Measurements from ENCODE around the gene FOXN3. TPM values are rescaled to one million over a fixed set of nuclear protein-coding genes. Genes with fewer than 3 reads are reported as not detected.

Gene FOXN3
- total RNA-seq, 2 experiments from 2014 or later = 124 to 127 TPM

DNA sequence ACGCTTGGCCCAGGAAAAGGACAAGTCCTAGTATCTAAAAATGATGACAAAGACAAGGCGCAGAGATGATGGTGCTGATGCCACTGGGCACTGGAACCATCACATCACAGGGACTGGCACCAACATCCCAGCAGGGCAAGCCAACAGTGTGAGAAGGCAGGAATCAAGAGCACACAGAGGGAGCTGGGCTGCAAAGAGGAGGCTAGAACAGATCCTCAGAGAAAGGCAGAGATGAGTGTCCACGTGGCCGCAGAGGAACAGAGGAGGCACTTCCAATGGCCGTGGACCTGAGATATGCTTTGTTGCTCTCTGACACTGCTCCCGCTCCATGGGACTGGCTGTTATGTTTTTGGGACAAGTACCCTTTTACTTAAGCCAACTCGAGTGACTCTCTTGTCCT lies 17.9 kb downstream of the FOXN3 start:
- H3K9me3 ChIP-seq (ENCODE audit: control insufficient read depth in 1 of 2, insufficient read depth in 1 of 2, low read length in 2 of 2) = no peaks in the 10 kb centered on the region
- CTCF ChIA-PET = no interaction called here
- H3K27me3 Mint-ChIP-seq = no peaks in the 10 kb centered on the region
- no peak overlapping the region for H3K27ac Mint-ChIP-seq
- H3K4me3 ChIP-seq (ENCODE audit: low read length) = no peak overlapping the region
- no peak for ATAC-seq (ENCODE audit: poor library complexity)
- POLR2A ChIA-PET = interaction anchor here (0.6 kb wide), 1 partner anchor 71 kb away, joined by 3 read pairs; no protein-coding TSS in a partner anchor
- no peaks in the 10 kb centered on the region for H3K36me3 ChIP-seq (ENCODE audit: insufficient read depth, low read length)
- H3K4me3 Mint-ChIP-seq = no peak overlapping the region
- H3K27me3 ChIP-seq (ENCODE audit: control insufficient read depth in 1 of 2, insufficient read depth in 2 of 2, low read length in 2 of 2) = no peaks in the 10 kb centered on the region
- intact Hi-C loops (cut with DNase I, micrococcal nuclease) = no loop called here
- TF ChIP-seq, protein P1, sequence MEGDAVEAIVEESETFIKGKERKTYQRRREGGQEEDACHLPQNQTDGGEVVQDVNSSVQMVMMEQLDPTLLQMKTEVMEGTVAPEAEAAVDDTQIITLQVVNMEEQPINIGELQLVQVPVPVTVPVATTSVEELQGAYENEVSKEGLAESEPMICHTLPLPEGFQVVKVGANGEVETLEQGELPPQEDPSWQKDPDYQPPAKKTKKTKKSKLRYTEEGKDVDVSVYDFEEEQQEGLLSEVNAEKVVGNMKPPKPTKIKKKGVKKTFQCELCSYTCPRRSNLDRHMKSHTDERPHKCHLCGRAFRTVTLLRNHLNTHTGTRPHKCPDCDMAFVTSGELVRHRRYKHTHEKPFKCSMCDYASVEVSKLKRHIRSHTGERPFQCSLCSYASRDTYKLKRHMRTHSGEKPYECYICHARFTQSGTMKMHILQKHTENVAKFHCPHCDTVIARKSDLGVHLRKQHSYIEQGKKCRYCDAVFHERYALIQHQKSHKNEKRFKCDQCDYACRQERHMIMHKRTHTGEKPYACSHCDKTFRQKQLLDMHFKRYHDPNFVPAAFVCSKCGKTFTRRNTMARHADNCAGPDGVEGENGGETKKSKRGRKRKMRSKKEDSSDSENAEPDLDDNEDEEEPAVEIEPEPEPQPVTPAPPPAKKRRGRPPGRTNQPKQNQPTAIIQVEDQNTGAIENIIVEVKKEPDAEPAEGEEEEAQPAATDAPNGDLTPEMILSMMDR (IDR thresholded peaks at IDR 0.05) = no peak
- H3K9me3 Mint-ChIP-seq = no peaks in the 10 kb centered on the region
- no peak for DNase-seq
- H3K36me3 Mint-ChIP-seq (ENCODE audit: low read depth) = peaks cover 54% of the 10 kb centered on the region
- peaks cover 87% of the 10 kb centered on the region for H3K4me1 Mint-ChIP-seq (ENCODE audit: low read depth)
- H3K27ac ChIP-seq (ENCODE audit: low read depth in 1 of 2, low read length in 2 of 2) = no peak overlapping the region
- peaks cover 22% of the 10 kb centered on the region for H3K4me1 ChIP-seq (ENCODE audit: insufficient read depth, low read length)

DNA sequence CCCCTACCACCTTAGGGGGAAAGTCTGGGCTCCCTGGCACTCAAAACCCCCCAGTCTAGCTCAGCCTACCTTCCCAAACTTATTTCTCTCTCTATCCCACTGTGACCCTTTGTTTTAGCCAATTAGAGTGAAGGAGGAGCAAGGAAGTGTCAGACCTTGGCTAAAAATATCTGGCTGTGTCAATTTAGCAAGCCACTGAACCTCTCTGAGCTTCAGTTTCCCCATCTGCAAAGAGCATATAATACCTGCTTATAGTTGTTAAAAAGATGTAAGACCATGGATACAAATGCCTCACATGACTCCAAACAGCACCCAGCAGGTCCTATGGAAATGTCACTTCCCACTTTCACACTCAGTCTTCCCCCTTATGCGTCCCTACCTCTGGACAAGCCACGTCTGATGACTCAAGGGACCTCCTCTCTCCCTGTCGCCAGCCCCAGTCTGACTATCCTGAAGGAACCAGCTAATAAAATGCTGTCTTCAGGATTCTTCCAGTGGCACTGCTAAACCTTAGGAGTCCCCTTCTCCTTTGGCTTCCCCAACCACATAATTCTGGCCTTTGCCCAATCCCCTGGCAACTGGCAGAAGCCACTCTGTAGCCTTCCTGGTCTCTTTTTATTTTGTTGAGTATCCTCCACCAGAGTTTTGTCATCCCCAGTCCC lies 19.3 kb downstream of the FOXN3 start:
- intact Hi-C loops (cut with DNase I, micrococcal nuclease) = no loop called here
- POLR2A ChIA-PET = interaction anchor here (1.2 kb wide), 1 partner anchor 18 kb away, joined by 3 read pairs; no protein-coding TSS in a partner anchor
- Histone ChIP-seq H3K27ac (ENCODE audit: low read depth in 1 of 2, low read length in 2 of 2) (no peak overlapping the region), H3K4me3 (ENCODE audit: low read length) (no peak overlapping the region), H3K27me3 (ENCODE audit: control insufficient read depth in 1 of 2, insufficient read depth in 2 of 2, low read length in 2 of 2) (no peaks in the 10 kb centered on the region), H3K9me3 (ENCODE audit: control insufficient read depth in 1 of 2, insufficient read depth in 1 of 2, low read length in 2 of 2) (no peaks in the 10 kb centered on the region), H3K36me3 (ENCODE audit: insufficient read depth, low read length) (no peaks in the 10 kb centered on the region), H3K4me1 (ENCODE audit: insufficient read depth, low read length) (peaks cover 31% of the 10 kb centered on the region)
- ATAC-seq (ENCODE audit: poor library complexity) = no peak
- Mint-ChIP-seq H3K36me3 (ENCODE audit: low read depth) (peaks cover 42% of the 10 kb centered on the region), H3K9me3 (no peaks in the 10 kb centered on the region), H3K4me1 (ENCODE audit: low read depth) (peaks cover 87% of the 10 kb centered on the region), H3K27ac (peak overlapping the region; percentile 66), H3K4me3 (no peak overlapping the region), H3K27me3 (no peaks in the 10 kb centered on the region)
- TF ChIP-seq, protein P1 (IDR thresholded peaks at IDR 0.05) = no peak
- CTCF ChIA-PET = no interaction called here
- DNase-seq = no peak

DNA sequence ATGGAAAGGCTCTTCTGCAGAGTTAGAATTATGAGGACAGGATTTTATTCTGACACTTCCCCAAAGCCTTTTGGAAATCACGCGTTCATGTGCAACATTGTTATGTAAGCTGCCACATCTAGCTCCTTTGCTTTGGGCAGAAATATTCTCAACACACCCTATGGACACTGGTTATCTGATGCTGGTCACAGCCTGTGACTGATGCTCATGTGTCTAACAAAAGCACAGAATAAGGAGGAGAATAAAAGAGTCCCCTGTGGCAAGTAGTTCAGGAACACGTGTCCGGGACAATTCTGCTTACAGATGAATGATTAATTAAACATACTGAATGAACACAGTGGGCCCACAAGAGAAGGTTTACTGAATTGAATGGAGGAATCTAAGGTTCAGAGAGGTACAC lies 22.1 kb downstream of the FOXN3 start:
- DNase-seq (peak in 1 of 14 experiments; percentile 27), ATAC-seq (ENCODE audit: poor library complexity) (no peak)
- ChIA-PET CTCF (interaction anchor here (1.7 kb wide), 1 partner anchor 11 kb away, joined by 4 read pairs; no protein-coding TSS in a partner anchor), POLR2A (no interaction called here)
- H3K36me3 ChIP-seq (ENCODE audit: insufficient read depth, low read length) = peaks cover 4% of the 10 kb centered on the region
- intact Hi-C loops (cut with DNase I, micrococcal nuclease) = no loop called here
- TF ChIP-seq, protein P1 (IDR thresholded peaks at IDR 0.05) = no peak
- H3K36me3 Mint-ChIP-seq (ENCODE audit: low read depth) = peaks cover 24% of the 10 kb centered on the region
- H3K4me3 ChIP-seq (ENCODE audit: low read length) = no peak overlapping the region
- H3K27ac ChIP-seq (ENCODE audit: low read depth in 1 of 2, low read length in 2 of 2) = no peak overlapping the region
- H3K4me3 Mint-ChIP-seq = no peak overlapping the region
- H3K27me3 ChIP-seq (ENCODE audit: control insufficient read depth in 1 of 2, insufficient read depth in 2 of 2, low read length in 2 of 2) = no peaks in the 10 kb centered on the region
- no peaks in the 10 kb centered on the region for H3K27me3 Mint-ChIP-seq
- no peaks in the 10 kb centered on the region for H3K9me3 ChIP-seq (ENCODE audit: control insufficient read depth in 1 of 2, insufficient read depth in 1 of 2, low read length in 2 of 2)
- peaks cover 65% of the 10 kb centered on the region for H3K4me1 Mint-ChIP-seq (ENCODE audit: low read depth)
- peaks cover 19% of the 10 kb centered on the region for H3K4me1 ChIP-seq (ENCODE audit: insufficient read depth, low read length)
- no peaks in the 10 kb centered on the region for H3K9me3 Mint-ChIP-seq
- peak overlapping the region; percentile 18 for H3K27ac Mint-ChIP-seq
